Ovary (tissue), 9 donors: ENCODE results near the gene SNX10. TPM values are rescaled to one million over a fixed set of nuclear protein-coding genes. Genes with fewer than 3 reads are reported as not detected.

ENCODE experiments used
- DNase-seq, 5 donors: peaks; one replicate each; pipeline ENCODE4 v3.0.0-alpha.2; 2019 to 2020
- H3K27ac ChIP-seq, 2 donors: fragments of 200-600 bp; one replicate each; pipeline versions ENCODE4 v1.5.1 to v1.8.0; 2019 to 2022
- H3K27me3 ChIP-seq: fragments of 200-600 bp; one replicate; pipeline ENCODE4 v1.8.0; 2022
- H3K36me3 ChIP-seq: fragments of 200-600 bp; sonication (generic); one replicate; pipeline ENCODE4 v1.5.1; 2019
- H3K4me1 ChIP-seq: one replicate; pipeline ENCODE4 v1.8.1; 2013; ENCODE audit warnings: mild to moderate bottlenecking, moderate library complexity; ENCODE audit not compliant: insufficient read depth
- H3K4me3 ChIP-seq: fragments of 200-600 bp; sonication (generic); one replicate; pipeline ENCODE4 v1.5.1; 2017
- H3K9me3 ChIP-seq, 2 donors: fragments of 200-600 bp in 1 of 2; sonication (generic) in 1 of 2; one replicate each; pipeline versions ENCODE4 v1.5.1 to v1.8.1; 2013 to 2019; ENCODE audit warnings: mild to moderate bottlenecking in 1 of 2, moderate library complexity in 1 of 2
- EP300 ChIP-seq: sonication (generic); formaldehyde crosslinking; IDR thresholded peaks from one replicate; pipeline ENCODE4 v1.6.1; 2017; ENCODE audit warnings: antibody characterized with exemption
- POLR2A ChIP-seq: fragments of 450-650 bp; IDR thresholded peaks from one replicate; pipeline ENCODE4 v1.6.1; 2017; ENCODE audit warnings: antibody characterized with exemption, mild to moderate bottlenecking, moderate library complexity
- WGBS, 3 donors: extraction: QIAGEN DNeasy Blood & Tissue Kit in 1 of 3; methylation state at CpG; one replicate each; pipeline versions ENCODE4 v1.1.5 to v1.1.7; 2013 to 2017; 5-methylcytosine and 5-hydroxymethylcytosine counted together
- intact Hi-C, 4 donors: fragments of 100-400 bp; cut with DNase I; formaldehyde crosslinking; loops; one replicate each; pipeline versions ENCODE4 v1.11.0 to v1.15.1; 2022 to 2023
- polyA plus RNA-seq, 2 donors: library from polyadenylated mRNA; stranded (reverse); fragments of 200-250 nt in 1 of 2; fragments of 350-450 nt in 1 of 2; fragmentation: Illumina TruSeq in 1 of 2; extraction: RNeasy Lipid Tissue Mini Kit (QIAGEN cat#74804) in 1 of 2; gene quantifications; one replicate each; pipeline ENCODE4 v1.2.3, GENCODE V29; 2013 to 2014
- total RNA-seq, 7 donors: library from RNA; depleted of rRNA in 2 of 7; stranded (reverse); fragments of >200 nt in 2 of 7; fragmentation: NEBNext Ultra II Directional in 3 of 7; extraction: Animal tissue kit (Norgen Biotek cat#: 25700) in 3 of 7; gene quantifications; one replicate each; pipeline versions ENCODE4 v1.1.0 to v1.2.4, GENCODE V29; 2016 to 2023
- TF ChIP-seq, protein P1 (sequence below), 3 donors: fragments of 450-650 bp in 2 of 3; fragments of 200-600 bp in 1 of 3; IDR thresholded peaks; one replicate each; pipeline versions ENCODE4 v1.5.1 to v1.8.0; 2016 to 2022; ENCODE audit warnings: antibody characterized with exemption in 3 of 3, mild to moderate bottlenecking in 1 of 3
- donor health status: DM: no; HTN: no; CAD: no; lungs with moderate emphysema.
- donor health status: DM: no; HTN: no; CAD: no.
- donor health status: Bipolar disorder and iron deficiency.
- donor health status: DM: yes; HTN: yes; CAD: no.
- donor health status: DM: no; HTN: no; CAD: no.
- donor health status: DM: yes; HTN: yes; CAD: no.

Gene SNX10
- total and polyA plus RNA-seq, 9 donors, result 1.1 to 6.4 (median 2.0) TPM

DNA sequence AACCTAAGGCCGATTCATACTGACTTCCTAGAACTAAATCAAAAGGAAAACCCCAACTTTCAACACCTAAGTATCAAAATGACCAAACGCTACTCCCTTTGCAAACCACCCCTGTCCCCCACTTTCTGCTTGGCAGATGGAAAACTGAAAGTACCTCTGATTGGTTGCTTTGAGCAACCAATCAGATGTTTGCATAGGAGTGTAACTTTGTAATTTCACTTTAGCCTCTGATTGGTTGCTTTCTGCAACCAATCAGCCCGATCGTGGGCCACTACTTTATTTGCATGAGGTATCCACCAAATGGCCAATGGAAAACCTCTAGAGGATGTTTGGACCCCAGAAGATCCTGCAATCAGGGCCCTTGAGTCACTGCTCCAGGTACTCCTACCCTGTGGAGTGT lies 12.3 kb upstream of the SNX10 start:
- 75 to 83% (median 77%) methylated on average over 4 of the region's 4 CpGs for WGBS, 3 donors
- TF ChIP-seq, protein P1, sequence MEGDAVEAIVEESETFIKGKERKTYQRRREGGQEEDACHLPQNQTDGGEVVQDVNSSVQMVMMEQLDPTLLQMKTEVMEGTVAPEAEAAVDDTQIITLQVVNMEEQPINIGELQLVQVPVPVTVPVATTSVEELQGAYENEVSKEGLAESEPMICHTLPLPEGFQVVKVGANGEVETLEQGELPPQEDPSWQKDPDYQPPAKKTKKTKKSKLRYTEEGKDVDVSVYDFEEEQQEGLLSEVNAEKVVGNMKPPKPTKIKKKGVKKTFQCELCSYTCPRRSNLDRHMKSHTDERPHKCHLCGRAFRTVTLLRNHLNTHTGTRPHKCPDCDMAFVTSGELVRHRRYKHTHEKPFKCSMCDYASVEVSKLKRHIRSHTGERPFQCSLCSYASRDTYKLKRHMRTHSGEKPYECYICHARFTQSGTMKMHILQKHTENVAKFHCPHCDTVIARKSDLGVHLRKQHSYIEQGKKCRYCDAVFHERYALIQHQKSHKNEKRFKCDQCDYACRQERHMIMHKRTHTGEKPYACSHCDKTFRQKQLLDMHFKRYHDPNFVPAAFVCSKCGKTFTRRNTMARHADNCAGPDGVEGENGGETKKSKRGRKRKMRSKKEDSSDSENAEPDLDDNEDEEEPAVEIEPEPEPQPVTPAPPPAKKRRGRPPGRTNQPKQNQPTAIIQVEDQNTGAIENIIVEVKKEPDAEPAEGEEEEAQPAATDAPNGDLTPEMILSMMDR (IDR thresholded peaks at IDR 0.05), result no peak
- no peak for TF ChIP-seq POLR2A
- TF ChIP-seq EP300, result no peak
- intact Hi-C loops, result no loop called here
- Histone ChIP-seq H3K4me1 (no peaks in the 10 kb centered on the region), H3K27me3 (no peaks in the 10 kb centered on the region), H3K9me3 (no peaks in the 10 kb centered on the region), H3K36me3 (no peaks in the 10 kb centered on the region), H3K27ac (no peak overlapping the region), H3K4me3 (no peak overlapping the region)
- no peak for DNase-seq

GRCh38 chr7:26280097-26280496 lies 11.6 kb upstream of the SNX10 start:
- intact Hi-C loops, result no loop called here
- no peak for DNase-seq
- Histone ChIP-seq H3K27me3 (no peaks in the 10 kb centered on the region), H3K4me3 (no peak overlapping the region), H3K9me3 (no peaks in the 10 kb centered on the region), H3K27ac (no peak overlapping the region), H3K36me3 (no peaks in the 10 kb centered on the region), H3K4me1 (no peaks in the 10 kb centered on the region)
- TF ChIP-seq, protein P1 (IDR thresholded peaks at IDR 0.05), result no peak
- TF ChIP-seq POLR2A (no peak), EP300 (no peak)

DNA sequence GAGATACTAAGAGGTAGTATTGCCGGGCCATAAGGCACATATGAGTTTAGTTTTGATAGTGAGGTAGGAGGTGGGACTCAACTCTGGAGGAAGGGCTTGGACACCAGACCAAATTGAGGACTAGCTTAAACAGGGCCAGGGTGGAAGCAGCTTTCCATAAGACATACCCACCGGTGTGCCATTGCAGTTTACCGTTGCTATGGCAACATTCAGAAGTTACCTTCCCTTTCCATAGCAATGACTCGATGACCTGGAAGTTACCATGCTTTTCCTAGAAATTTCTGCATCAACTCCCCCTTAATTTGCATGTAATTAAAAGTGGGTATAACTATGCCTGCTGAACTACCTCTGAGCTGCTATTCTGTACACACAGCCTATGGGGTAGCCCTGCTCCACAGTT lies 10.9 kb upstream of the SNX10 start:
- intact Hi-C loops, result no loop called here
- H3K36me3 ChIP-seq, result no peaks in the 10 kb centered on the region
- no peaks in the 10 kb centered on the region for H3K4me1 ChIP-seq
- H3K9me3 ChIP-seq, result no peaks in the 10 kb centered on the region
- no peak for DNase-seq
- H3K27me3 ChIP-seq, result no peaks in the 10 kb centered on the region
- TF ChIP-seq, protein P1 (IDR thresholded peaks at IDR 0.05), result no peak
- TF ChIP-seq EP300 (no peak), POLR2A (no peak)
- 76 to 88% (median 80%) methylated on average over 4 of the region's 4 CpGs for WGBS, 3 donors
- no peak overlapping the region for H3K4me3 ChIP-seq
- H3K27ac ChIP-seq, result no peak overlapping the region

GRCh38 chr7:26284477-26284876 lies 7.2 kb upstream of the SNX10 start:
- H3K9me3 ChIP-seq, result no peaks in the 10 kb centered on the region
- no peak overlapping the region for H3K4me3 ChIP-seq
- TF ChIP-seq, protein P1 (IDR thresholded peaks at IDR 0.05), result no peak
- TF ChIP-seq POLR2A (no peak), EP300 (no peak)
- intact Hi-C loops, result no loop called here
- no peaks in the 10 kb centered on the region for H3K27me3 ChIP-seq
- no peak for DNase-seq
- H3K27ac ChIP-seq, result no peak overlapping the region
- 91 to 94% (median 94%) methylated on average over 3 of the region's 3 CpGs for WGBS, 3 donors
- no peaks in the 10 kb centered on the region for H3K36me3 ChIP-seq
- no peaks in the 10 kb centered on the region for H3K4me1 ChIP-seq
